ENCODE measurements around the gene SLC24A3. TPM values are rescaled to one million over a fixed set of nuclear protein-coding genes. Genes with fewer than 3 reads are reported as not detected.

The SLC24A3 gene
- total and polyA plus RNA-seq, 2 of the 13 experiments (the other 11 are each of a cell fraction or from before 2014, with no cell fraction given) = not detected

DNA sequence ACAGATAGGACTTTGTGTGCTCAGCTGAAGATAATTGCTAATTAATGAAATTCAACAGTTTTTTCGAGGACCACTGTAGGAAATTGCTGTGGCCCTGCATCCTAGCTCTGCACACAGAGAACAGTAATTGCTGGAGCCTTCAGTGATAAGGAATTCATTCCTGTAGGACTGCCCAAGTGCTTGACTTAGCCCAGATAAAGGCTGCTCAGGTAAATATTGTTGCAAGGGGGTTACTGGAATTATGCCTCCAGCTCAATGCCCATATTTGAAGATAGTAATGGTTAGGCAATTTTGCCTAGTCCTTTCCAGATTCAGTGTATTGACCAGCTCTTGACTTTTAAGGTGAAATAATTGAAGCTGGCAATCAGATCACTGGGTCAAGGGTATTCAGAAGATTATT lies 122.9 kb downstream of the SLC24A3 start:
- Histone ChIP-seq H3K9me3 (ENCODE audit: low read length) (no peaks in the 10 kb centered on the region), H3K79me2 (ENCODE audit: insufficient read depth, low read length) (no peaks in the 10 kb centered on the region), H3K4me3 (replicated peaks in 1 of 3; ENCODE audit: insufficient read depth in 1 of 3, low read depth in 2 of 3, low read length in 3 of 3) (no peak overlapping the region), H3K4me2 (ENCODE audit: low read depth, low read length) (no peak overlapping the region), H3K9ac (ENCODE audit: insufficient read depth, low read depth, low read length) (no peak overlapping the region), H4K20me1 (ENCODE audit: insufficient read depth, low read length) (no peaks in the 10 kb centered on the region), H3K27ac (ENCODE audit: extremely low read length, insufficient read depth, low read length) (no peak overlapping the region), H3K4me1 (ENCODE audit: insufficient read depth, low read length) (no peaks in the 10 kb centered on the region), H3K36me3 (replicated peaks in 1 of 2; ENCODE audit: control insufficient read depth in 1 of 2, insufficient read depth in 2 of 2, low read length in 2 of 2) (no peaks in the 10 kb centered on the region), H2AFZ (ENCODE audit: low read length) (no peak overlapping the region), H3K27me3 (ENCODE audit: control insufficient read depth in 1 of 2, insufficient read depth in 2 of 2, low read length in 2 of 2) (no peaks in the 10 kb centered on the region)
- DNase-seq (ENCODE audit: low spot score) (no peak), ATAC-seq (no peak), FAIRE-seq (no peak)
- no peak for TF ChIP-seq RBM39 (IDR thresholded peaks at IDR 0.05; ENCODE audit: low read depth, low read length, poor library complexity, severe bottlenecking)
- no peak for TF ChIP-seq ARNT2 (CRISPR knock-in tag; IDR thresholded peaks at IDR 0.05; ENCODE audit: low read depth)
- no peak for TF ChIP-seq ZFAT (CRISPR knock-in tag; conservative IDR thresholded peaks at IDR 0.05)
- no peak for TF ChIP-seq ZFP90 (CRISPR knock-in tag; IDR thresholded peaks at IDR 0.05; ENCODE audit: borderline replicate concordance)
- TF ChIP-seq NKX3-1 (CRISPR knock-in tag; IDR thresholded peaks at IDR 0.05) = no peak
- no peak for TF ChIP-seq TCF7L2 (IDR thresholded peaks at IDR 0.05; ENCODE audit: low read depth, low read length)
- TF ChIP-seq, protein P1, sequence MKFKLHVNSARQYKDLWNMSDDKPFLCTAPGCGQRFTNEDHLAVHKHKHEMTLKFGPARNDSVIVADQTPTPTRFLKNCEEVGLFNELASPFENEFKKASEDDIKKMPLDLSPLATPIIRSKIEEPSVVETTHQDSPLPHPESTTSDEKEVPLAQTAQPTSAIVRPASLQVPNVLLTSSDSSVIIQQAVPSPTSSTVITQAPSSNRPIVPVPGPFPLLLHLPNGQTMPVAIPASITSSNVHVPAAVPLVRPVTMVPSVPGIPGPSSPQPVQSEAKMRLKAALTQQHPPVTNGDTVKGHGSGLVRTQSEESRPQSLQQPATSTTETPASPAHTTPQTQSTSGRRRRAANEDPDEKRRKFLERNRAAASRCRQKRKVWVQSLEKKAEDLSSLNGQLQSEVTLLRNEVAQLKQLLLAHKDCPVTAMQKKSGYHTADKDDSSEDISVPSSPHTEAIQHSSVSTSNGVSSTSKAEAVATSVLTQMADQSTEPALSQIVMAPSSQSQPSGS (CRISPR knock-in tag; IDR thresholded peaks at IDR 0.05) = no peak
- no peak for TF ChIP-seq RCOR2 (CRISPR knock-in tag; IDR thresholded peaks at IDR 0.05)
- no peak for TF ChIP-seq ZBTB7B (CRISPR knock-in tag; IDR thresholded peaks at IDR 0.05)
- no peak for TF ChIP-seq ZNF850 (CRISPR knock-in tag; conservative IDR thresholded peaks at IDR 0.05)
- no peak for TF ChIP-seq U2AF2 (IDR thresholded peaks at IDR 0.05; ENCODE audit: low read depth, low read length)
- TF ChIP-seq ZSCAN25 (CRISPR knock-in tag; IDR thresholded peaks at IDR 0.05) = no peak
- TF ChIP-seq ZMYM3 (CRISPR knock-in tag; IDR thresholded peaks at IDR 0.05) = no peak
- no peak for TF ChIP-seq KDM5A (IDR thresholded peaks at IDR 0.05; ENCODE audit: borderline replicate concordance, low read length)
- TF ChIP-seq ZNF451 (CRISPR knock-in tag; IDR thresholded peaks at IDR 0.05) = no peak
- 0% methylated on average over 1 of the region's 1 CpG for WGBS (ENCODE audit: low lambda C conversion rate)
- in situ Hi-C loops (cut with HindIII; ENCODE audit: extremely low pct_ligation_motif_present, low pct_unique_long_range_greater_than_20kb) (no loop called here), intact Hi-C loops (cut with micrococcal nuclease; ENCODE audit: unreplicated experiment) (no loop called here)
- no TSS peak for BruUV-seq (replicated peaks)
- ChIA-PET POLR2A (no interaction called here), CTCF (ENCODE audit: low intra/inter-chr PET ratio, low total read pairs) (no interaction called here)
